Dendritic cell treated with granulocyte-macrophage colony-stimulating factor and Interleukin-4, amounts not matched to agents 40 ng/mL and 50 ng/mL, for 4 days (primary cell): Measurements from ENCODE around the gene MTERF4.

ENCODE experiments used
- H3K27ac Mint-ChIP-seq: one replicate; pipeline ENCODE4 v1.8.0; 2022; ENCODE audit warnings: mild to moderate bottlenecking, mixed read lengths
- H3K27me3 Mint-ChIP-seq: one replicate; pipeline ENCODE4 v1.8.0; 2022; ENCODE audit warnings: mild to moderate bottlenecking, mixed read lengths
- H3K36me3 Mint-ChIP-seq: one replicate; pipeline ENCODE4 v1.8.0; 2022; ENCODE audit warnings: low read depth, mixed read lengths
- H3K4me1 Mint-ChIP-seq: one replicate; pipeline ENCODE4 v1.8.0; 2022; ENCODE audit warnings: low read depth, mixed read lengths
- H3K4me3 Mint-ChIP-seq: one replicate; pipeline ENCODE4 v1.8.0; 2022; ENCODE audit warnings: mild to moderate bottlenecking, moderate library complexity, mixed read lengths
- H3K9me3 Mint-ChIP-seq: one replicate; pipeline ENCODE4 v1.8.0; 2022; ENCODE audit warnings: mixed read lengths
- intact Hi-C: fragments of 100-400 bp; cut with micrococcal nuclease; formaldehyde crosslinking; loops from one replicate; pipeline ENCODE4 v1.15.0; 2022

Gene MTERF4

GRCh38 chr2:241139531-241140444 lies 37.7 kb upstream of the MTERF4 start:
- Mint-ChIP-seq H3K27ac (no peak overlapping the region), H3K9me3 (no peaks in the 10 kb centered on the region), H3K27me3 (no peaks in the 10 kb centered on the region), H3K36me3 (peaks cover 58% of the 10 kb centered on the region), H3K4me1 (peaks cover 6% of the 10 kb centered on the region), H3K4me3 (no peak overlapping the region)
- intact Hi-C loops = no loop called here

- Mint-ChIP-seq H3K27ac (no peak overlapping the region), H3K27me3 (no peaks in the 10 kb centered on the region)
- intact Hi-C loops = no loop called here
Observed at GRCh38 chr2:241138471-241138870, 36.4 kb upstream of the MTERF4 start.

GRCh38 chr2:241137276-241138190 lies 35.4 kb upstream of the MTERF4 start:
- no peak overlapping the region for H3K4me3 Mint-ChIP-seq
- no peaks in the 10 kb centered on the region for H3K27me3 Mint-ChIP-seq
- H3K9me3 Mint-ChIP-seq = no peaks in the 10 kb centered on the region
- intact Hi-C loops = no loop called here
- H3K4me1 Mint-ChIP-seq = peaks cover 6% of the 10 kb centered on the region
- no peak overlapping the region for H3K27ac Mint-ChIP-seq
- peaks cover 63% of the 10 kb centered on the region for H3K36me3 Mint-ChIP-seq

More at GRCh38 chr2:241138471-241138870, 36.4 kb upstream of the MTERF4 start:
- Mint-ChIP-seq H3K9me3 (no peaks in the 10 kb centered on the region), H3K4me1 (peaks cover 6% of the 10 kb centered on the region), H3K4me3 (no peak overlapping the region), H3K36me3 (peaks cover 63% of the 10 kb centered on the region)

- intact Hi-C loops = no loop called here
- H3K4me1 Mint-ChIP-seq = no peaks in the 10 kb centered on the region
- H3K9me3 Mint-ChIP-seq = no peaks in the 10 kb centered on the region
- H3K4me3 Mint-ChIP-seq = no peak overlapping the region
- H3K27ac Mint-ChIP-seq = no peak overlapping the region
- peaks cover 57% of the 10 kb centered on the region for H3K36me3 Mint-ChIP-seq
- H3K27me3 Mint-ChIP-seq = no peaks in the 10 kb centered on the region
Observed at GRCh38 chr2:241136661-241137260, 34.7 kb upstream of the MTERF4 start.

GRCh38 chr2:241136191-241136590 lies 34.1 kb upstream of the MTERF4 start:
- H3K4me3 Mint-ChIP-seq = no peak overlapping the region
- H3K27ac Mint-ChIP-seq = no peak overlapping the region
- no peaks in the 10 kb centered on the region for H3K4me1 Mint-ChIP-seq
- H3K27me3 Mint-ChIP-seq = no peaks in the 10 kb centered on the region
- H3K9me3 Mint-ChIP-seq = no peaks in the 10 kb centered on the region
- intact Hi-C loops = no loop called here
- H3K36me3 Mint-ChIP-seq = peaks cover 53% of the 10 kb centered on the region

GRCh38 chr2:241135737-241136136 lies 33.6 kb upstream of the MTERF4 start:
- Mint-ChIP-seq H3K4me1 (no peaks in the 10 kb centered on the region), H3K9me3 (no peaks in the 10 kb centered on the region), H3K27me3 (no peaks in the 10 kb centered on the region), H3K4me3 (no peak overlapping the region), H3K27ac (no peak overlapping the region), H3K36me3 (peaks cover 53% of the 10 kb centered on the region)
- intact Hi-C loops = no loop called here

- Mint-ChIP-seq H3K4me3 (no peak overlapping the region), H3K27me3 (no peaks in the 10 kb centered on the region), H3K36me3 (peaks cover 44% of the 10 kb centered on the region), H3K9me3 (no peaks in the 10 kb centered on the region), H3K4me1 (peaks cover under 1% of the 10 kb centered on the region), H3K27ac (no peak overlapping the region)
- intact Hi-C loops = no loop called here
Observed at GRCh38 chr2:241134711-241135110, 32.6 kb upstream of the MTERF4 start.

GRCh38 chr2:241133436-241133820 lies 31.3 kb upstream of the MTERF4 start:
- Mint-ChIP-seq H3K9me3 (no peaks in the 10 kb centered on the region), H3K4me1 (peaks cover 9% of the 10 kb centered on the region), H3K27me3 (no peaks in the 10 kb centered on the region), H3K36me3 (peaks cover 31% of the 10 kb centered on the region), H3K4me3 (no peak overlapping the region), H3K27ac (no peak overlapping the region)
- intact Hi-C loops = no loop called here

GRCh38 chr2:241132538-241133435 lies 30.7 kb upstream of the MTERF4 start:
- peaks cover 9% of the 10 kb centered on the region for H3K4me1 Mint-ChIP-seq
- no peaks in the 10 kb centered on the region for H3K9me3 Mint-ChIP-seq
- no peak overlapping the region for H3K4me3 Mint-ChIP-seq
- peaks cover 28% of the 10 kb centered on the region for H3K36me3 Mint-ChIP-seq
- no peak overlapping the region for H3K27ac Mint-ChIP-seq
- intact Hi-C loops = no loop called here
- no peaks in the 10 kb centered on the region for H3K27me3 Mint-ChIP-seq

GRCh38 chr2:241131531-241131930 lies 29.4 kb upstream of the MTERF4 start:
- Mint-ChIP-seq H3K27me3 (no peaks in the 10 kb centered on the region), H3K27ac (no peak overlapping the region), H3K9me3 (no peaks in the 10 kb centered on the region), H3K36me3 (peaks cover 24% of the 10 kb centered on the region), H3K4me1 (peaks cover 9% of the 10 kb centered on the region), H3K4me3 (no peak overlapping the region)
- intact Hi-C loops = no loop called here

GRCh38 chr2:241130316-241130715 lies 28.2 kb upstream of the MTERF4 start:
- H3K9me3 Mint-ChIP-seq = no peaks in the 10 kb centered on the region
- H3K27ac Mint-ChIP-seq = no peak overlapping the region
- H3K4me3 Mint-ChIP-seq = no peak overlapping the region
- H3K4me1 Mint-ChIP-seq = peaks cover 9% of the 10 kb centered on the region
- intact Hi-C loops = no loop called here
- peaks cover 22% of the 10 kb centered on the region for H3K36me3 Mint-ChIP-seq
- no peaks in the 10 kb centered on the region for H3K27me3 Mint-ChIP-seq

- Mint-ChIP-seq H3K36me3 (peaks cover 16% of the 10 kb centered on the region), H3K27ac (no peak overlapping the region), H3K9me3 (no peaks in the 10 kb centered on the region), H3K27me3 (no peaks in the 10 kb centered on the region), H3K4me1 (peaks cover 9% of the 10 kb centered on the region), H3K4me3 (no peak overlapping the region)
- intact Hi-C loops = no loop called here
Observed at GRCh38 chr2:241129086-241129871, 27.2 kb upstream of the MTERF4 start.
